Hematopoietic multipotent progenitor cell treated with erythropoietin and hydrocortisone succinate and interleukin-3 and kit ligand, for 6 days (in vitro differentiated cells): ENCODE results near the gene ZNF276.
"Not testable (repeated sequence)": the region's sequence is repeated elsewhere in the genome, so short reads cannot be mapped to it uniquely, and the experiment has no call there.

Experiments used
- DNase-seq: peaks from one replicate; pipeline ENCODE4 v3.0.0-alpha.2; 2015

ZNF276 gene

GRCh38 chr16:89738072-89738377 is 16.7 kb downstream of the ZNF276 start:
- no peak for DNase-seq

GRCh38 chr16:89738538-89739317 is 17.4 kb downstream of the ZNF276 start:
- DNase-seq = no peak

- DNase-seq = no peak
These were observed 18.0 kb downstream of the ZNF276 start for GRCh38 chr16:89739383-89739782.

- no peak for DNase-seq
These were observed 20.1 kb downstream of the ZNF276 start for GRCh38 chr16:89741342-89742014.

GRCh38 chr16:89742948-89743347 is 21.6 kb downstream of the ZNF276 start:
- DNase-seq = no peak

GRCh38 chr16:89744813-89745212 is 23.5 kb downstream of the ZNF276 start:
- no peak for DNase-seq

- no peak for DNase-seq
These were observed 24.7 kb downstream of the ZNF276 start for GRCh38 chr16:89746043-89746442.

- peak; percentile 70 for DNase-seq
These were observed 26.7 kb downstream of the ZNF276 start for GRCh38 chr16:89748076-89748475.

GRCh38 chr16:89748921-89749320 is 27.6 kb downstream of the ZNF276 start:
- no peak for DNase-seq

- DNase-seq = peak; percentile 63
These were observed 28.3 kb downstream of the ZNF276 start for GRCh38 chr16:89749637-89750036.

- DNase-seq = peak; percentile 32
These were observed 38.5 kb downstream of the ZNF276 start for GRCh38 chr16:89759746-89760340.

GRCh38 chr16:89761304-89761922 is 40.1 kb downstream of the ZNF276 start:
- peak; percentile 24 for DNase-seq

GRCh38 chr16:89764711-89765201 is 43.4 kb downstream of the ZNF276 start:
- DNase-seq = peak; percentile 81

- DNase-seq = no peak
These were observed 44.0 kb downstream of the ZNF276 start for GRCh38 chr16:89765292-89765830.

GRCh38 chr16:89770367-89770766 is 49.0 kb downstream of the ZNF276 start:
- no peak for DNase-seq

GRCh38 chr16:89775223-89775622 is 53.9 kb downstream of the ZNF276 start:
- DNase-seq = no peak

- DNase-seq = not testable (repeated sequence)
These were observed 56.9 kb downstream of the ZNF276 start for GRCh38 chr16:89778211-89778610.

GRCh38 chr16:89779231-89779908 is 58.0 kb downstream of the ZNF276 start:
- no peak for DNase-seq

- DNase-seq = no peak
These were observed 58.6 kb downstream of the ZNF276 start for GRCh38 chr16:89779909-89780305.

GRCh38 chr16:89782489-89782888 is 61.2 kb downstream of the ZNF276 start:
- DNase-seq = no peak

GRCh38 chr16:89783952-89784351 is 62.6 kb downstream of the ZNF276 start:
- DNase-seq = not testable (repeated sequence)

- DNase-seq = no peak
These were observed 63.1 kb downstream of the ZNF276 start for GRCh38 chr16:89784406-89784805.
